Stimulated activated CD4-positive, alpha-beta T cell treated with anti-CD3 and anti-CD28 coated beads, Interleukin-1b, Interleukin-23, amount 100 ng/mL, for 1 hour (primary cell): ENCODE measurements around the gene RIMBP2.

Source experiments
- DNase-seq, 2 donors: peaks; one replicate each; pipeline ENCODE4 v3.0.0-alpha.2; 2020; ENCODE audit warnings: low read depth in 2 of 2

RIMBP2 gene

GRCh38 chr12:130424858-130425697 is 291.0 kb downstream of the RIMBP2 start:
- no peak for DNase-seq

DNA sequence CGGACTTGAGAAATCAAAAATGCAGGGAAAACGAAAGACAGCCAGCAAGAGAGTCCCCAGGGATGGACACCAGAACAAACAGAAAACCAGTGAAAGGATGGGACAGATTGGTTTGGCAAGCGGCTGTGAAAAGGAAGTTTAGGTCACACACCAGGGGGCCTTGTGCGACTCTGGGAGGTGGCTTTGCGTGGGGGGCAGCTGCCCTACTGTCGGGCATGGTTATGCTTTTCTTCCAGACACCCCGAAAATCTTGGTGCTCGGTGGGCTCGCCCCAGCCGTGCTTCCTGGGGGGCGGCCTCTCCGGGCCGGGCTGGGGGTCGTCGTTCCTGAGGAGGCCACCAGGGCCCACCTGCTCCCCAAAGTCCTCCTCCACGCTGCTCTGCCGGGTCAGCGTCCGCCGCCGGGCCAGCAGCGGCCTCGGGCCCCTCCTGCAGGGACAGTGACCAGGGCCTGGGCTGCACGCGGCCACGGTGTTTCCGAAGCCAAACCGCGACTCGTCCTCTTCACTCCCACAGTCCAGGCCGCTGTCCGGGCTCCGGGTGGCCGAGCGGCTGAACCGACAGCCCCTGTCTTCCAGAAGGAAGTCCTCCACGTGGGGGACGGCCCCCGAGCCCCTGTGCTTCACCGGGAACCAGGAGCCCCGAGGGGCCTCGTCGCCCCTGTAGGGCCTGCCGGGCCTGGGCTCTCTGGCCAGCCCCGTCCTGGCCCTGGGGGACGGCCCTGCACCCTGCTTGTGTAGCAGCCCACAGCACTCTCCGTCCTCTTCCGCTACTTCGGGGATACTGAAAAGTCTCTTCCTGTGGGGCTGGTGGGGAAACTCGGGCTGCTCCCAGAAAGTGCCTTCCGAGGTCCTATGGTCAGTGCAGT is 291.9 kb downstream of the RIMBP2 start:
- DNase-seq: no peak

DNA sequence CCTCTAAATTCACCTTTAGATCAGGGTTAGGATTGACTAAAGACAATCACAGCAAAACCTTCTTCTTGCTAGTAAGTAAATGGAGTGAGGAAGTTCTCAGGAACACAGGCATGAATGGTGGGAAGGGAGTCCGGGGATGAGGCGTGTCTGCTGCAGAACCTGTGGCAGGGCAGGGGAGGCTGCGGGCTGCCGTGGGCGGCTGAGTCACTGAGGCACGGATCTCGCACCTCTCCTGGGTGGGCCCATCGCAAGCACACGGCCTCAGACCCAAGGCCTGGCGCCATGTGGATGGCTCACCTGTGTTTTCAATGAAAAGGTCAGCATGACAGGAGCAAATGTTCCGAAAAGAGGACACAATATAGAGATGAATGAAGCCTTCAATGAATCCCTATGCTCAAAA is 293.0 kb downstream of the RIMBP2 start:
- DNase-seq: no peak

DNA sequence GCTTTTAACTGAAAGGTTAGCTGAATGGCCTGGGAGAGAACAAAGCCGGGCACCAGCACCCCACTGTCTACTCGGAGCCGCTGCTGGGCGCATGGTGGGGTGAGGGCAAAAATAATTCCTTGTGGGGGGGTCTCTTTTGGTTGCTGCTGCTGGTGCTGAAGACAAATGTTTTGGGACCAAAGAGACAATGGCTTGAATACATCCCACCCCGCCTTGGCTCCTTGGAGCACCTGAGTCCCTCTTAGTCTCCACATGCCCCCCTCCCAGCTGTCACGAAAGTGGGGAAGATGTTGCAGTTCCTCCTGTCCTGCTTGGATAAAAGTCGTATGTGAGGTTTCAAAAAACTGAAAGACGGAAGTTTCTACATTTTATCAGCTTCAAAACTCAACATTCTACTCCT is 293.4 kb downstream of the RIMBP2 start:
- DNase-seq: no peak

- no peak for DNase-seq
Observed at GRCh38 chr12:130421896-130422295, 294.2 kb downstream of the RIMBP2 start.

- DNase-seq: no peak
Observed at GRCh38 chr12:130420071-130420470, 296.0 kb downstream of the RIMBP2 start.

- no peak for DNase-seq
Observed at GRCh38 chr12:130419116-130419515, 297.0 kb downstream of the RIMBP2 start.

- no peak for DNase-seq
Observed at GRCh38 chr12:130418251-130418650, 297.8 kb downstream of the RIMBP2 start.

DNA sequence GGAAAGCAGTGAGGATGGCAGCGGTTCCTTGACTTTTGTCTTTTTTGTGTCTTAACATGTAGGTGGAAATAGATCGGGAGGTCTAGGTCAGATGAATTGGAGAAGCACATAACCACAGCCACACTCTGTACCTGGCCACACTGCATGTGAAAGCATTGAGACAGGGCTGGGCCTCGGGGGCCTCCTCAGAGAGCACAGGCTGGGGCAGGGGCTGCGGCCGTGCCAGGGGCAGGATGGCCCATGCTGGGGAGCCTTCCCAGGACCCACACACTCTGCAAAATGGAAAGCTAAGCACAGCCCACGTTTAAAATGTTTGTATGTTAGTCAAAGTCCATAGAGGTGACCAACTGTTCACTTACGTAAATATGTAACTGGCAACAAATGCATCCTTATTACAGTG is 301.7 kb downstream of the RIMBP2 start:
- DNase-seq: no peak

DNA sequence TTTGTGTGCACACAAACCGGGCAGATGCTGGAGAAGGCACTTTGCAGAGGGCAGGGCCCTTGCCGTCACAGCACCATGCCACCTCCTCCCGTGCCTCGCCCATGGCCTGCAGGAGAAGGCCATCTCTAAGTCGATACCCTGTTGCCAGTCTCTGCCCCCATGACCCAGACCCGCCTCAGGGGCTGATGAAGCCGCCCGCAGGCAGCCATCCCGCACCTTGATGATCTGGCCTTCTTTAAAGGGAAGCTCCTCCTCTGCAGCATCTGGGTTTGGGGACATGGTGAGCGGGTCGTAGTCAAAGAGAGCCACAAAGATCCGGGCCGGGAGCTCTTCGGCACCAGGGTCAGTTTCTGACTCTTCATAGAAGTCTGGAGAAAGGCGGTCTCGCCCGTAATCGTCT is 302.2 kb downstream of the RIMBP2 start:
- no peak for DNase-seq

GRCh38 chr12:130412384-130412783 is 303.7 kb downstream of the RIMBP2 start:
- DNase-seq: no peak

- no peak for DNase-seq
Observed at GRCh38 chr12:130405332-130405731, 310.8 kb downstream of the RIMBP2 start.

DNA sequence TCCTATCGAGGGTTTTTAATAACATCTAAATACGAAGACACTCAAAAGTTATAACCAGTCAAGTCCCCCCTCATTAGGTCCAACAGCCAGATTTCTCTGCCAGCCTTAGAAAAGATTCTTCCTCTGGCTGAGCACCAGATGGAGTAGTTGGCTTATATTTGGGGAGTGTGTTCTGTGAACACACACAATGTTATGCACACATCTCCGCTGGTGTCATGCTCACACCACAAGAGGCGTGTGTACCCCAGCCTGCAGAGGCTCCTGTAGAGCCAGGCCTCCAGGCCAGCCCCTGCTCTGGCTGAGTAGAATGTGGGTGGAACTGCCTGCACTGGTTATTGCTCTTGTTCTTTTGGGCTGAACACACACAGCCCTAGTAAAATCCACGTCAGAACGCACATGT is 314.4 kb downstream of the RIMBP2 start:
- no peak for DNase-seq

GRCh38 chr12:130398100-130398848 is 317.8 kb downstream of the RIMBP2 start:
- DNase-seq: no peak

DNA sequence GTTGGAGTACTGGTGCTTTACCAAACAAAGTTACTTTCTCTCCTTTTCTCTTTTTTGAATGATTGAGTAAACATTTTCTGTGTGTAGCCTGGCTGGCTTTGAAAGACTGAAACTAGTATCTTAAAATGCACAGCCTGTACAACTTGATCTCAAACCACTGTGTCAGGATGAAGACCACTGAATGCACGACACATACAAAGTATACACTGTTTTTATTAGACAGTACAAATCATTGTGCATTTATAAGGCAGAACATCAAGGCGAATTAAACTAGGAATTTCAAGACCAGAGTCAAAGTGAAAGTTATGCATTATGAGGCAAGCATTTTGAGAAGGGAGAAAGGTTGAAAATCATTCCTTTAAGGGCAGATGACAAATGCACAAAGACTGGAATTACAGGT is 319.4 kb downstream of the RIMBP2 start:
- no peak for DNase-seq

GRCh38 chr12:130394906-130395305 is 321.2 kb downstream of the RIMBP2 start:
- no peak for DNase-seq

GRCh38 chr12:130391186-130391585 is 324.9 kb downstream of the RIMBP2 start:
- DNase-seq: no peak

DNA sequence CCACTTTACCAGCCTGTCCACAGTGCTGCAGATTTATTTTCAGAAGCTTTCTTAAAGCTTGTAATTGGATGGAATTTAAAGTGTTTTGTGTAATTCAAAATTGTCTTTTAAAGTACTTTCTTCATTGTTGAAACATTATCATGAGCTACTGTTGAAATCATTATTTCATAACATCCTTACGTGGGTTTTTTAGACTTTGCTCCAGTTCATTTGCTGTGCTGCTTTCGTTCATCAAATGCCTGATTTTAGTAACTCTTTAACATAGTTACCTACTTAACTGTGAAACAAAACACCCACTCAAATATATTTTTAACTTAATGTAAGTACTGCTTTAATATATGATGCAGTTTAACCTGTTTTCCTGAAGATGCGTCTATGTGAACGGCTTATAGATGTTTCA is 330.9 kb downstream of the RIMBP2 start:
- no peak for DNase-seq

GRCh38 chr12:130384234-130384633 is 331.9 kb downstream of the RIMBP2 start:
- DNase-seq: no peak

DNA sequence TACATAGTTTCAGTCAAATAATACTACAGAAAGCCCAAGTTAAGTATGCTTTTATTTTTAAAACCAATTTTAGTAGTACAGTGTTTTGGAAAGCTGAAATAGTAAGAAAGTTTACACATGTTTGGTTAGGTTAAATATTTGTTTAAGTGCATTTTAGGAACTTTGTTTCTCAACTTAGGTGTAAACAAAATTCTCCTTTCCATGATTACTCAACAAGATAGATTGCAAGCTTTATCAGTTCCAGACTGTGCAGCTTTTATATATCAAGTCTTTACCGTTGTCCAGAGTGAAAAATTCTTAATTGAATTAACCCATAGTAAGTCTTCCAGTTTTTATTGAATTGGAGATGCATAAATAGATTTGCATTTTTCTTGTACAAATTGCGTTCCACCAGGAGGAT is 333.3 kb downstream of the RIMBP2 start:
- DNase-seq: no peak

DNA sequence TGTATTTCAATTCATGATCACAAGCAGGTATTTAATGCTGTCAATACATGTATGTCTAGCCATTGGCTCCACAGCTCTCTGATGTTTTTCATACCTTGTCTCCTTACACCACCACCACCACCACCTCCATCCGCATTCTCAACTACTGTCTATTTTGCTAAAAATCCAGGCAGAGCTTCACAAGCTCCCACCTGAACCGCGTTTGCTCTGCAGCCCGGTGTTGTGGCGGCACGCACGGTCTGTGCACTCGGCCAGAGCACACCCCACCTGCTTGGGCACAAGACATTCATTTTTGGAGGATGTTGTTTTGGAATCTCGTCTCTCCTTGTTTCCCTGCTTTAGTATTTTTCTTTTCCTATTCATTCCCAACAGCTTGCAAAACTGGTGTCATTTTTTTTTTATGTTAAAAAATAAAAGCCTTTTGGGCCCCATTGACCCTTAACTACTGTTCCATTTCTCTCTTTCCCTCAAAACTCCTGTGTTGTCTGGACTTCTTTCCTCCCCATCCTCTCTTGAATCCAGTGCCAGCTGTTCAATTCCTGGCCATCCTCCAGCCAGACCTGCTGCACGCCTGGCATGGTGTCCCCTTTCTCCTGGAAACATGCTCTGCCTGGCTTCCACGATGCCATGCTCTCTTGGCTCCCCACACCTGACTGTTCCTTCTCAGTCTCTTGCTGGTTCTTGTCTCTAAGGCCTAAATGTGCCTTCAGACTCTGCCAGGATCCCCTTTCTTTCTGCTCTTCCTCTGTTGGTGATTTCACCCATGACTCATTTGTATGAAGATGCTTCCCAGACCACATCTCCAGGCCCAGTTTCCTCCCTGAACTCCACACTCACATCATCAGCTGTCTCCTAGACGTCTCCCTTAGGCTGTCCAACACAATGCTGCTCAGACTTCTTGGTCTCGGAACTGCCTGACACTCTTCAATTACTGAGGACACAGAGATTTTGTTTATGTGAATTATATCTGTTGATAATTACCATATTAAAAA is 340.5 kb downstream of the RIMBP2 start:
- no peak for DNase-seq
